Activated CD4-positive, alpha-beta T cell treated with anti-CD3 and anti-CD28 coated beads for 36 hours (primary cell): Measurements from ENCODE around the gene MRAP. TPM values are rescaled to one million over a fixed set of nuclear protein-coding genes. Genes with fewer than 3 reads are reported as not detected.

ENCODE experiments used
- ATAC-seq: fragments of 200-7000 bp; cut with Tn5 transposase; one replicate; pipeline ENCODE4 v1.10.0; 2021; ENCODE audit warnings: mild to moderate bottlenecking, moderate library complexity
- CTCF ChIA-PET: fragments of 350-600 bp; sonication (Branson Sonifier 250); formaldehyde crosslinking; loops from one replicate; lab custom pipeline; 2021; ENCODE audit warnings: antibody characterized with exemption; lab: Charles Lee
- POLR2A ChIA-PET: fragments of 350-600 bp; sonication (Branson Sonifier 250); formaldehyde crosslinking; loops from one replicate; lab custom pipeline; 2021; ENCODE audit warnings: antibody characterized with exemption, inconsistent platforms; lab: Charles Lee
- DNase-seq: peaks from one replicate; pipeline ENCODE4 v3.0.0-alpha.2; 2020
- H3K27ac Mint-ChIP-seq: one replicate; pipeline ENCODE4 v1.8.0; 2021; ENCODE audit warnings: mixed read lengths
- H3K27me3 Mint-ChIP-seq: one replicate; pipeline ENCODE4 v1.8.0; 2021; ENCODE audit warnings: mixed read lengths
- H3K36me3 Mint-ChIP-seq: one replicate; pipeline ENCODE4 v1.8.0; 2021; ENCODE audit warnings: low read depth, mixed read lengths
- H3K4me1 Mint-ChIP-seq: one replicate; pipeline ENCODE4 v1.8.0; 2021; ENCODE audit warnings: mixed read lengths
- H3K4me3 Mint-ChIP-seq: one replicate; pipeline ENCODE4 v1.8.0; 2021; ENCODE audit warnings: mild to moderate bottlenecking, moderate library complexity, mixed read lengths
- H3K9me3 Mint-ChIP-seq: one replicate; pipeline ENCODE4 v1.8.0; 2021; ENCODE audit warnings: low read depth, mixed read lengths
- intact Hi-C, 2 experiments: fragments of 100-400 bp; cut with DNase I in 1 of 2; cut with micrococcal nuclease in 1 of 2; formaldehyde crosslinking; loops; one replicate each; pipeline versions ENCODE4 v1.14.2 to v1.15.1; 2022 to 2024; cut with DNase I, micrococcal nuclease
- total RNA-seq, 2 experiments: library from RNA; stranded (reverse); gene quantifications; one replicate each; pipeline ENCODE4 v1.2.3, GENCODE V29; 2021

Gene MRAP
- total RNA-seq, 2 experiments from 2014 or later = not detected

GRCh38 chr21:32312326-32312725 is 13.7 kb downstream of the MRAP start:
- DNase-seq (no peak), ATAC-seq (no peak)
- no peak overlapping the region for H3K4me3 Mint-ChIP-seq
- intact Hi-C loops = no loop called here
- H3K36me3 Mint-ChIP-seq = peaks cover 43% of the 10 kb centered on the region
- POLR2A ChIA-PET = no interaction called here
- H3K27ac Mint-ChIP-seq = no peak overlapping the region
- H3K27me3 Mint-ChIP-seq = no peaks in the 10 kb centered on the region
- H3K9me3 Mint-ChIP-seq = no peaks in the 10 kb centered on the region
- H3K4me1 Mint-ChIP-seq = peaks cover 8% of the 10 kb centered on the region
- CTCF ChIA-PET = no interaction called here

- Mint-ChIP-seq H3K9me3 (no peaks in the 10 kb centered on the region), H3K27ac (no peak overlapping the region), H3K4me3 (no peak overlapping the region), H3K36me3 (peaks cover 47% of the 10 kb centered on the region), H3K27me3 (no peaks in the 10 kb centered on the region), H3K4me1 (peaks cover 8% of the 10 kb centered on the region)
- ATAC-seq = no peak
- intact Hi-C loops = no loop called here
- CTCF ChIA-PET = no interaction called here
- DNase-seq = no peak
- POLR2A ChIA-PET = no interaction called here
Measured at GRCh38 chr21:32312976-32313375, 14.3 kb downstream of the MRAP start.

- peaks cover 54% of the 10 kb centered on the region for H3K36me3 Mint-ChIP-seq
- H3K27me3 Mint-ChIP-seq = no peaks in the 10 kb centered on the region
- no peaks in the 10 kb centered on the region for H3K9me3 Mint-ChIP-seq
- DNase-seq (no peak), ATAC-seq (no peak)
- CTCF ChIA-PET = no interaction called here
- H3K27ac Mint-ChIP-seq = no peak overlapping the region
- intact Hi-C loops = no loop called here
- no peak overlapping the region for H3K4me3 Mint-ChIP-seq
- POLR2A ChIA-PET = no interaction called here
- H3K4me1 Mint-ChIP-seq = peaks cover 8% of the 10 kb centered on the region
Measured at GRCh38 chr21:32314806-32315205, 16.2 kb downstream of the MRAP start.

- no peak for ATAC-seq
- Mint-ChIP-seq H3K4me3 (no peak overlapping the region), H3K27me3 (no peaks in the 10 kb centered on the region), H3K36me3 (peaks cover 60% of the 10 kb centered on the region), H3K27ac (no peak overlapping the region), H3K9me3 (no peaks in the 10 kb centered on the region), H3K4me1 (peaks cover 8% of the 10 kb centered on the region)
- ChIA-PET CTCF (no interaction called here), POLR2A (interaction anchor here (0.6 kb wide), 1 partner anchor 611 kb away, joined by 3 read pairs; no protein-coding TSS in a partner anchor)
- DNase-seq = no peak
- intact Hi-C loops = no loop called here
Measured at GRCh38 chr21:32315511-32316281, 17.0 kb downstream of the MRAP start.

GRCh38 chr21:32316361-32317215 is 17.9 kb downstream of the MRAP start:
- Mint-ChIP-seq H3K9me3 (no peaks in the 10 kb centered on the region), H3K4me1 (peaks cover under 1% of the 10 kb centered on the region), H3K27me3 (no peaks in the 10 kb centered on the region), H3K4me3 (no peak overlapping the region), H3K27ac (no peak overlapping the region), H3K36me3 (peaks cover 54% of the 10 kb centered on the region)
- ATAC-seq (no peak), DNase-seq (no peak)
- POLR2A ChIA-PET = interaction anchor here (0.6 kb wide), 1 partner anchor 612 kb away, joined by 3 read pairs; no protein-coding TSS in a partner anchor
- CTCF ChIA-PET = no interaction called here
- intact Hi-C loops = no loop called here

GRCh38 chr21:32317726-32318125 is 19.1 kb downstream of the MRAP start:
- no peak overlapping the region for H3K4me3 Mint-ChIP-seq

GRCh38 chr21:32319012-32319411 is 20.4 kb downstream of the MRAP start:
- H3K27ac Mint-ChIP-seq = no peak overlapping the region
- no peak for DNase-seq
- H3K27me3 Mint-ChIP-seq = no peaks in the 10 kb centered on the region
- intact Hi-C loops = no loop called here
- peaks cover 53% of the 10 kb centered on the region for H3K36me3 Mint-ChIP-seq
- H3K4me3 Mint-ChIP-seq = no peak overlapping the region
- no peaks in the 10 kb centered on the region for H3K4me1 Mint-ChIP-seq
- ATAC-seq = no peak
- H3K9me3 Mint-ChIP-seq = no peaks in the 10 kb centered on the region
- ChIA-PET POLR2A (no interaction called here), CTCF (no interaction called here)

More at GRCh38 chr21:32317726-32318125, 19.1 kb downstream of the MRAP start:
- no peaks in the 10 kb centered on the region for H3K27me3 Mint-ChIP-seq
- intact Hi-C loops = no loop called here
- H3K27ac Mint-ChIP-seq = no peak overlapping the region
- peaks cover 49% of the 10 kb centered on the region for H3K36me3 Mint-ChIP-seq
- no peaks in the 10 kb centered on the region for H3K4me1 Mint-ChIP-seq
- ChIA-PET POLR2A (no interaction called here), CTCF (no interaction called here)
- no peaks in the 10 kb centered on the region for H3K9me3 Mint-ChIP-seq
- ATAC-seq (no peak), DNase-seq (no peak)

GRCh38 chr21:32320059-32320458 is 21.4 kb downstream of the MRAP start:
- intact Hi-C loops = no loop called here
- Mint-ChIP-seq H3K4me3 (no peak overlapping the region), H3K4me1 (no peaks in the 10 kb centered on the region), H3K27ac (no peak overlapping the region), H3K9me3 (no peaks in the 10 kb centered on the region), H3K27me3 (no peaks in the 10 kb centered on the region), H3K36me3 (peaks cover 59% of the 10 kb centered on the region)
- DNase-seq (no peak), ATAC-seq (no peak)
- ChIA-PET CTCF (no interaction called here), POLR2A (no interaction called here)

- ATAC-seq (no peak), DNase-seq (no peak)
- Mint-ChIP-seq H3K4me3 (no peak overlapping the region), H3K9me3 (no peaks in the 10 kb centered on the region), H3K36me3 (peaks cover 66% of the 10 kb centered on the region), H3K27me3 (no peaks in the 10 kb centered on the region), H3K4me1 (peaks cover under 1% of the 10 kb centered on the region), H3K27ac (no peak overlapping the region)
- ChIA-PET POLR2A (no interaction called here), CTCF (no interaction called here)
- intact Hi-C loops = no loop called here
Measured at GRCh38 chr21:32320726-32321125, 22.1 kb downstream of the MRAP start.

GRCh38 chr21:32321480-32321879 is 22.8 kb downstream of the MRAP start:
- no peaks in the 10 kb centered on the region for H3K27me3 Mint-ChIP-seq
- ATAC-seq (no peak), DNase-seq (no peak)
- intact Hi-C loops = no loop called here
- H3K4me1 Mint-ChIP-seq = peaks cover 2% of the 10 kb centered on the region
- ChIA-PET POLR2A (no interaction called here), CTCF (no interaction called here)
- no peaks in the 10 kb centered on the region for H3K9me3 Mint-ChIP-seq
- no peak overlapping the region for H3K27ac Mint-ChIP-seq
- peaks cover 67% of the 10 kb centered on the region for H3K36me3 Mint-ChIP-seq
- no peak overlapping the region for H3K4me3 Mint-ChIP-seq

GRCh38 chr21:32322103-32322502 is 23.4 kb downstream of the MRAP start:
- intact Hi-C loops = no loop called here
- ATAC-seq = no peak
- no peaks in the 10 kb centered on the region for H3K9me3 Mint-ChIP-seq
- no peaks in the 10 kb centered on the region for H3K27me3 Mint-ChIP-seq
- POLR2A ChIA-PET = no interaction called here
- no peak overlapping the region for H3K27ac Mint-ChIP-seq
- CTCF ChIA-PET = no interaction called here
- H3K36me3 Mint-ChIP-seq = peaks cover 72% of the 10 kb centered on the region
- H3K4me3 Mint-ChIP-seq = no peak overlapping the region
- H3K4me1 Mint-ChIP-seq = peaks cover 7% of the 10 kb centered on the region
- no peak for DNase-seq

- POLR2A ChIA-PET = no interaction called here
- peaks cover 72% of the 10 kb centered on the region for H3K36me3 Mint-ChIP-seq
Measured at GRCh38 chr21:32322676-32323075, 24.0 kb downstream of the MRAP start.

More at GRCh38 chr21:32322676-32323075, 24.0 kb downstream of the MRAP start:
- H3K27me3 Mint-ChIP-seq = no peaks in the 10 kb centered on the region
- ATAC-seq = no peak
- H3K9me3 Mint-ChIP-seq = no peaks in the 10 kb centered on the region
- DNase-seq = no peak
- CTCF ChIA-PET = interaction anchor here (0.8 kb wide), 1 partner anchor 11 kb away, joined by 4 read pairs; no protein-coding TSS in a partner anchor
- peaks cover 7% of the 10 kb centered on the region for H3K4me1 Mint-ChIP-seq
- H3K27ac Mint-ChIP-seq = no peak overlapping the region
- H3K4me3 Mint-ChIP-seq = no peak overlapping the region
- intact Hi-C loops = no loop called here
